ENCODE data around the gene SERPINB6. TPM values are rescaled to one million over a fixed set of nuclear protein-coding genes. Genes with fewer than 3 reads are reported as not detected.
"Not testable (repeated sequence)": the region's sequence is repeated elsewhere in the genome, so short reads cannot be mapped to it uniquely, and the experiment has no call there.

Gene SERPINB6
- total RNA-seq, 2 experiments from 2014 or later = 13.2 TPM; not detected in 1

- peak overlapping the region; percentile 71 for H3K4me2 ChIP-seq (ENCODE audit: low read length)
- POLR2A ChIA-PET = interaction anchor here (0.6 to 4.4 kb wide), 10 partner anchors 12 to 141 kb away, joined by 3 to 20 read pairs (median 4); no protein-coding TSS in a partner anchor
- peak; percentile 90 for DNase-seq (ENCODE audit: low spot score)
- TF ChIP-seq EZH2phosphoT487 (IDR thresholded peaks at IDR 0.05; ENCODE audit: borderline replicate concordance, low read depth, low read length) (no peak), CTCF (conservative IDR thresholded peaks at IDR 0.05; ENCODE audit: low read length) (peak; percentile 99)
- no peaks in the 10 kb centered on the region for H3K36me3 ChIP-seq (ENCODE audit: insufficient read depth, low read length)
- CTCF ChIA-PET (ENCODE audit: unreplicated experiment) = interaction anchor here (1.1 to 3.5 kb wide), 7 partner anchors 11 to 141 kb away, joined by 3 to 30 read pairs (median 3); no protein-coding TSS in a partner anchor
- H3K27ac ChIP-seq (ENCODE audit: low read depth, low read length, poor library complexity, severe bottlenecking) = peak overlapping the region; percentile 30
- no peaks in the 10 kb centered on the region for H3K79me2 ChIP-seq (ENCODE audit: insufficient read depth, low read depth, low read length)
- H3K9me2 ChIP-seq (ENCODE audit: insufficient read depth, low read length) = no peaks in the 10 kb centered on the region
- peak overlapping the region; percentile 51 for H3K4me3 ChIP-seq (ENCODE audit: low read depth, low read length, poor library complexity, severe bottlenecking)
- peak overlapping the region; percentile 77 for H2AFZ ChIP-seq (ENCODE audit: low read length)
- BruUV-seq (replicated peaks) = no TSS peak
- no peaks in the 10 kb centered on the region for H4K20me1 ChIP-seq (ENCODE audit: insufficient read depth, low read length)
- peaks cover 25% of the 10 kb centered on the region for H3K4me1 ChIP-seq (ENCODE audit: insufficient read depth, low read length, poor library complexity, severe bottlenecking)
- intact Hi-C loops (cut with micrococcal nuclease; ENCODE audit: unreplicated experiment) = loop anchor here (1.0 to 2.0 kb wide), 6 partner anchors 21 to 194 kb away; no protein-coding TSS in a partner anchor
- H3K9me3 ChIP-seq (ENCODE audit: low read length) = no peaks in the 10 kb centered on the region; the same call in 1 of the 2 replicates
Measured at GRCh38 chr6:2931970-2932748, 39.2 kb downstream of the SERPINB6 start.

- H3K4me3 ChIP-seq (ENCODE audit: low read depth, low read length, poor library complexity, severe bottlenecking) = no peak overlapping the region
- H4K20me1 ChIP-seq (ENCODE audit: insufficient read depth, low read length) = no peaks in the 10 kb centered on the region
- no peaks in the 10 kb centered on the region for H3K36me3 ChIP-seq (ENCODE audit: insufficient read depth, low read length)
- H3K9me3 ChIP-seq (ENCODE audit: low read length) = no peaks in the 10 kb centered on the region; the same call in 1 of the 2 replicates
- no peaks in the 10 kb centered on the region for H3K9me2 ChIP-seq (ENCODE audit: insufficient read depth, low read length)
- H2AFZ ChIP-seq (ENCODE audit: low read length) = no peak overlapping the region; the same call in 1 of the 2 replicates
- POLR2A ChIA-PET = interaction anchor here (0.6 to 4.4 kb wide), 8 partner anchors 11 to 228 kb away, joined by 3 to 20 read pairs (median 4); no protein-coding TSS in a partner anchor
- peaks cover 25% of the 10 kb centered on the region for H3K4me1 ChIP-seq (ENCODE audit: insufficient read depth, low read length, poor library complexity, severe bottlenecking)
- no peaks in the 10 kb centered on the region for H3K79me2 ChIP-seq (ENCODE audit: insufficient read depth, low read depth, low read length)
- no peak overlapping the region for H3K27ac ChIP-seq (ENCODE audit: low read depth, low read length, poor library complexity, severe bottlenecking)
- peak overlapping the region; percentile 71; the same call in 1 of the 2 replicates for H3K4me2 ChIP-seq (ENCODE audit: low read length)
- TF ChIP-seq EZH2phosphoT487 (IDR thresholded peaks at IDR 0.05; ENCODE audit: borderline replicate concordance, low read depth, low read length) (no peak), CTCF (conservative IDR thresholded peaks at IDR 0.05; ENCODE audit: low read length) (no peak)
- BruUV-seq (replicated peaks) = no TSS peak
- DNase-seq (ENCODE audit: low spot score) = no peak
- intact Hi-C loops (cut with micrococcal nuclease; ENCODE audit: unreplicated experiment) = no loop called here
- CTCF ChIA-PET (ENCODE audit: unreplicated experiment) = interaction anchor here (0.5 to 3.5 kb wide), 5 partner anchors 20 to 156 kb away, joined by 3 to 30 read pairs (median 3); no protein-coding TSS in a partner anchor
Measured at GRCh38 chr6:2931055-2931454, 40.3 kb downstream of the SERPINB6 start.

- H4K20me1 ChIP-seq (ENCODE audit: insufficient read depth, low read length); H3K9me2 ChIP-seq (ENCODE audit: insufficient read depth, low read length); H2AFZ ChIP-seq (ENCODE audit: low read length); DNase-seq (ENCODE audit: low spot score); CTCF ChIA-PET (ENCODE audit: unreplicated experiment); POLR2A ChIA-PET; intact Hi-C loops (cut with micrococcal nuclease; ENCODE audit: unreplicated experiment); BruUV-seq (replicated peaks); H3K27ac ChIP-seq (ENCODE audit: low read depth, low read length, poor library complexity, severe bottlenecking); H3K4me2 ChIP-seq (ENCODE audit: low read length); H3K9me3 ChIP-seq (ENCODE audit: low read length); H3K36me3 ChIP-seq (ENCODE audit: insufficient read depth, low read length); H3K4me3 ChIP-seq (ENCODE audit: low read depth, low read length, poor library complexity, severe bottlenecking); H3K79me2 ChIP-seq (ENCODE audit: insufficient read depth, low read depth, low read length): not testable (repeated sequence)
- peaks cover 18% of the 10 kb centered on the region for H3K4me1 ChIP-seq (ENCODE audit: insufficient read depth, low read length, poor library complexity, severe bottlenecking)
Measured at GRCh38 chr6:2927931-2928330, 43.4 kb downstream of the SERPINB6 start.

GRCh38 chr6:2925842-2926747 lies 45.3 kb downstream of the SERPINB6 start:
- H3K36me3 ChIP-seq (ENCODE audit: insufficient read depth, low read length); H3K79me2 ChIP-seq (ENCODE audit: insufficient read depth, low read depth, low read length); BruUV-seq (replicated peaks); H3K4me2 ChIP-seq (ENCODE audit: low read length); H3K9me2 ChIP-seq (ENCODE audit: insufficient read depth, low read length); H3K4me3 ChIP-seq (ENCODE audit: low read depth, low read length, poor library complexity, severe bottlenecking); H3K9me3 ChIP-seq (ENCODE audit: low read length); H3K27ac ChIP-seq (ENCODE audit: low read depth, low read length, poor library complexity, severe bottlenecking); H4K20me1 ChIP-seq (ENCODE audit: insufficient read depth, low read length); intact Hi-C loops (cut with micrococcal nuclease; ENCODE audit: unreplicated experiment); DNase-seq (ENCODE audit: low spot score); H3K4me1 ChIP-seq (ENCODE audit: insufficient read depth, low read length, poor library complexity, severe bottlenecking); H2AFZ ChIP-seq (ENCODE audit: low read length); CTCF ChIA-PET (ENCODE audit: unreplicated experiment): not testable (repeated sequence)
- POLR2A ChIA-PET = interaction anchor here (0.6 to 1.5 kb wide), 3 partner anchors 34 to 91 kb away, joined by 3 to 4 read pairs (median 3); no protein-coding TSS in a partner anchor

Data from OCI-LY7 (cell line).